Hypothalamus (tissue), 51 donors: ENCODE measurements around the gene HCFC1R1.
A peak's percentile ranks its signal among the peaks of the same experiment; 100 is the strongest.

Source experiments
- DNase-seq, 51 donors: peaks; one replicate each; lab custom pipeline; 2025; lab: John Stamatoyannopoulos, UW

Gene HCFC1R1

DNA sequence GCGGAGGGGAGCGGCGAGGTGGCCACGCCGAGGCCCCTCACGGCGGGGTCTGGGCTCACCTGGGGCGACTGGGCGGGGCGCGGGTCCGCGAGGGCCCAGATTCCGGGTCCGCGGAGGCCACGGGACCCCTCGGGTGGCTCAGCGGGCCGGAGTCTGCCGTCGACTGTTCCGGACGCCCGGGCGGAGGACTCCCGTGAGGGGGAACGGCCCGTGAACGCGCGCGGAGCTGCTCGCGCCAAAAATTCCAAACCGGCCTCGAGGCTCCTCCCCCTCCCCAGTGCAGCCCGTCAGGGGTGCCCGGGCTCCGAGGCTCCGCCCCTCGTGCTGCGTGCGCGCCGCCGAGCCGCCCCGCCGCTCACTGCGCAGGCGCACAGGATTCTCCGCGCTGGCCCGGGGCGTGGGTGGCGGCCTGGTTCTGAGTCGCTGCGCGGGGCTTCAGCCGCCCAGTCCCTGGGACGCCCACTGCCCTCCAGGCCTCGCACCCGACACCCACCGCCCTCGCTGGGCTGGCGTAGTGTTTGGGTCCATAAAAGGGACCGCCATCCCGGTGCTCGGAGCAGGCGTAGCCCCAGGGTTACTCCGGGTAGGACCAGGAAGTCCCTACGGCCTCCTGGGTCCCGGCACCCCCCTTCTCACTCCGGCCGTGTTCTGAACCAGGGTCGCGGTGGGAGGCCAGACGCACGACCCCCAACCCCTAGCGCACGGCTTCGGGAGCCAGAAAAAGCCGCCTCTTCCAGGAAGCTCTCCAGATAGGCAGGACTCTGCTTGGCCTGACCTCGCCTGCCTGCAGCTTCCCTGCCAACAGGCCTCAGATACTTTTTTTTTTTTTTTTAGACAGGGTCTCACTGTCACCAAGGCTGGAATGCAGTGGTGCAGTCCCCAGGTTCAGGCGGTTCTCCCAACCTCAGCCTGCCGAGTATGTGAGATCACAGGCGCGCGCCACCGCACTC is 43.2 kb downstream of the HCFC1R1 start, which contains the start of gene PKMYT1:
TSS of gene PKMYT1 (minus strand) at position 220 of the 950 bp plus-strand sequence. CDS start 789 bp downstream, outside the sequence.
- peak in 50 of 51 donors; percentile 47 to 94 (median 79) for DNase-seq

GRCh38 chr16:2979669-2980226 is 44.0 kb downstream of the HCFC1R1 start:
- DNase-seq, result no peak

DNA sequence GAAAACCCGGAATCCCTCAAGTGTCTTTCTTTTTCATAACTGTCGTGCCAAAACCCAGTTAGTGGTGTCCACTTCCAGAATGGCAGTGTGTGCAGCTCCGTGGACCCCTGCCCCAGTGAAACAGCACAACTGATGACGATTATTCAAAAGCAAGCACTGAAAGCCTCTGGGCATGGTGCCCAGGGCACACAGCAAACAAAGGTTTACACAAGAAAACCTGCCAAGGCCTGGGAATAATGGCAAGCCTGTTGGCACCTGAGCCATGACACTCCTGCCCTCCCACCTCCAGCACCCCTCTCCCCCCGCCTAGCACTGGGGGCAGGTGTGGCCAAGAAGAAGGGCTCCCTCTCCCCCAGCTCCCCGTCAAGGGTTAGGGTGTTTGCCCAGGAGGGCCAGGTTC is 46.3 kb downstream of the HCFC1R1 start:
- DNase-seq, result peak in 16 of 51 donors; percentile 11 to 49 (median 36)

DNA sequence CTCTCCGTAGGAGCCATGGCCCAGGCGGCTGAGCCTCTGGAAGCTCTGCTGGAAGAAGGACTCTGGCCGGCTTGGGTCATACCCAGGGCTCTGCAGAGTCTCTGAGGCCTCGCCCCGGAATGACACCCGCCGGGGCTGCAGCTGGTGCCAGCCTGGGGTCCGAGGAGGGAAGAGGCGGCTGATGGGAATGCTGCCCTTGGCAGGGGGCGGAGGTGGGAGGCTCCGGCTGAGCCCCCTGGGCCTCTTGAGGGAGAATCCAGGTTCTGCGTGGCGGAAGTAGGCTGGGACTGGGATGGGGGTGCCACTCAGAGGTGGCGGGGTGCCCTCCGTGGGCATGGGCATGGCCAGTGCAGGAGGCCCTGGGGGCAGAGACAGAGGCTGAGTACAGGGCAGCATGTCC is 47.1 kb downstream of the HCFC1R1 start:
- DNase-seq, result no peak

- DNase-seq, result peak in 10 of 51 donors; percentile 14 to 45 (median 26)
These were observed 47.5 kb downstream of the HCFC1R1 start for GRCh38 chr16:2976201-2976600.

GRCh38 chr16:2975161-2975795 is 48.5 kb downstream of the HCFC1R1 start:
- no peak for DNase-seq

- no peak for DNase-seq
These were observed 49.3 kb downstream of the HCFC1R1 start for GRCh38 chr16:2974319-2975056.

DNA sequence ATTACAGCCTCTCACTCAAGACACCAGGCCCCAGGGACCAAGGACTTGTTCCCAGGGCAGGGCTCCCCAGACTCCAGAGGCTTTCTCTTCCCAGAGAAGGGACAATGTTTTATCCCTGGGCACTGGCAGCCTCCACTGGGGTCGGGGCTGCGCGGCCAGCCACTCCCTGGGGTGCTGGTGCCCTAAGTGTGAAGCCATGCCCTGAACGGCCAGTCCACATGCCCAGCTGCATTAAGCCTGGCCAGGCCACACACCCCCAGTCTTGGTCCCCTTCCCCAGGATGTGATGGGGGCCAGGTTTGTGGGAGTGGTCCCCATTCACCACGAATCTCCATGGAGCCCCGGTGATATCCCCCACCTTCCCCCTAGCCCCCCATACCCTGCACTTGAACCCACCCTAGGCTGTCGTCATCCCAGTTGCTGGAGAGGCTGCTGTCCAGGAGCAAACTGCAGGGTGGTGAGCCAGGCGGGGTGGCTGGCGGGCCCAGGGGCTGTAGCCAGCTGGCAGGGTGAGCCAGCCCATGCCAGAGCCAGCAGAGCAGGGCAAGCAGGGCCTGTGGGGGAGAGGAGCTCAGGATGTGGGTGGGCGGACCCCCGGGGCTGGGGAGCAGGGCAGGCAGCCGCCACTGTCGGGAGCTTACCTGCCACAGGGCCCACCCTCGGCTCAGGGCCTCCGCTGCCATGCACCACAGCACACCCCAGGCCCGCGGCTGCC is 50.0 kb downstream of the HCFC1R1 start:
- peak in 17 of 51 donors; percentile 2 to 52 (median 23) for DNase-seq

- peak in 34 of 51 donors; percentile 14 to 70 (median 35) for DNase-seq
These were observed 50.6 kb downstream of the HCFC1R1 start for GRCh38 chr16:2973093-2973492.
